Esophagus squamous epithelium (tissue), 4 donors: Measurements from ENCODE around the gene COL8A2.

Experiments
- CTCF ChIP-seq, 6 experiments: fragments of 450-650 bp in 4 of 6; fragments of 200-600 bp in 2 of 6; sonication (generic) in 2 of 6; IDR thresholded peaks; one replicate each; pipeline ENCODE4 v1.5.1; 2016 to 2019; ENCODE audit warnings: antibody characterized with exemption in 6 of 6, mild to moderate bottlenecking in 4 of 6, moderate library complexity in 4 of 6
- POLR2A ChIP-seq, 4 donors: fragments of 450-650 bp; IDR thresholded peaks; one replicate each; pipeline ENCODE4 v1.6.1; 2017; ENCODE audit warnings: antibody characterized with exemption in 4 of 4, mild to moderate bottlenecking in 4 of 4, moderate library complexity in 3 of 4

DNA sequence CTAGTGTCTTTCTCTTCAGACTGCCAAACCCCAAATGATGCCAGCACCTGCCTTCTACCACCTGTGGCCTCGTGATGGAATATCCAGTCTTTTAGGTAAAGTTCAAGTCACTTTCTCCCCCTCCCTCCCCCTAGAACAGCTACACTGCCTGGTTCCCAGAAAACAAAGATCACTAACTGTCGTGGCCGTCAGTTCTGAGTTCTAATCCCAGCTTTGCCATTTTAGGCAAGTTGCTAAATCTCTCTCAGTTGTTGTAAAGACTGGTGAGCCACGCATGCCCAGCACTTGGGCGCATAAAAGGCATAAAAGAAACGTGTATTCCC, 24.9 kb upstream of the COL8A2 start:
- TF ChIP-seq CTCF (IDR thresholded peaks at IDR 0.05) (no peak), POLR2A (IDR thresholded peaks at IDR 0.05) (no peak)
